Measurements from ENCODE around the gene FIGN.

FIGN gene

DNA sequence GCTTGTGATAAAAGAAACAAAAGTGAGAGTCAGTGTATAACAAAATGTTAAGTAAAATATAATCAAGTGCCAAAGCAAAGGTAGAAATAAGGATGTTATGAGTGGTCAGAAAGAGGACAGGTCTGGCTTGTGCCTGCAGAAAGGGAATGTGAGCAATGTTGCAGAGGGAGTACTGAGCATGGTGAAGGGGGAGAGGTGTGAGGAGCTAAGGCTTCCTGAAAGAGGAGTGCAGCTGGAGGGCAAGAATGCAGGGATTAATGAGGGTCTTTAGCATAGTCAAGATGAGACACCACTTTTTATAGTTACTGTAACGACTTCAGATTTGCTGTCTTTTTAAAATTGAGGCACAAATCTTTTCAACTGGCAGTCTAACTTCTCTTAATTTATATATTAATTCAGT, 22.0 kb upstream of the FIGN start:
- H3K36me3 Mint-ChIP-seq (ENCODE audit: insufficient read depth) = no peaks in the 10 kb centered on the region
- ATAC-seq (replicated peaks; ENCODE audit: extremely low read depth, poor library complexity, severe bottlenecking) (no peak), DNase-seq (ENCODE audit: low spot score in 2 of 2) (no peak)
- no peaks in the 10 kb centered on the region for H3K27me3 Mint-ChIP-seq
- no peak overlapping the region for H3K27ac Mint-ChIP-seq (ENCODE audit: low read depth)
- H3K9me3 Mint-ChIP-seq = peaks cover 6% of the 10 kb centered on the region
- H3K4me3 Mint-ChIP-seq = no peak overlapping the region
- no peaks in the 10 kb centered on the region for H3K4me1 Mint-ChIP-seq

- Mint-ChIP-seq H3K27ac (ENCODE audit: low read depth) (no peak overlapping the region), H3K9me3 (peaks cover 6% of the 10 kb centered on the region), H3K27me3 (no peaks in the 10 kb centered on the region), H3K4me1 (no peaks in the 10 kb centered on the region), H3K36me3 (ENCODE audit: insufficient read depth) (no peaks in the 10 kb centered on the region), H3K4me3 (no peak overlapping the region)
- DNase-seq (ENCODE audit: low spot score in 2 of 2) (no peak), ATAC-seq (replicated peaks; ENCODE audit: extremely low read depth, poor library complexity, severe bottlenecking) (no peak)
Measured at GRCh38 chr2:163756588-163756987, 20.8 kb upstream of the FIGN start.

DNA sequence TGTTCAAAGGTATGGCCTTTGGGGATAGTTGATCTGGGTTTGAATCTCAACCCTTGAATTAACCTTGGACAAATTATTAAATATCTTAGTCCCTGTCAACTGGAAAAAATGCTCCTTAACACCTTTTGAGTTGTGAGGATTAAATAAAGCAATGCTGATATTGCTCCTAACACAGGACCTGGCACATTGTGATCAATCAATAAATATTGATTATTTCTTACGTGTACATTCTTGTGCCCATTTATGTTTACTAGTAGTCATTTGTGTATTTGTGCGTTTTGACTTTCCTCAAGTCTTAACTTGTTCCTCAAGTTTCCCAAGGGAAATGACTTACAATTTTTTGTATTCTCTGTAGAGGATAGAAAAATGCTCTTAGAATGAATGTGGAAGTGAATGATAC, 19.6 kb upstream of the FIGN start:
- DNase-seq (ENCODE audit: low spot score in 2 of 2) (no peak), ATAC-seq (replicated peaks; ENCODE audit: extremely low read depth, poor library complexity, severe bottlenecking) (no peak)
- peaks cover 8% of the 10 kb centered on the region for H3K9me3 Mint-ChIP-seq
- no peak overlapping the region for H3K27ac Mint-ChIP-seq (ENCODE audit: low read depth)
- H3K36me3 Mint-ChIP-seq (ENCODE audit: insufficient read depth) = no peaks in the 10 kb centered on the region
- no peak overlapping the region for H3K4me3 Mint-ChIP-seq
- no peaks in the 10 kb centered on the region for H3K4me1 Mint-ChIP-seq
- no peaks in the 10 kb centered on the region for H3K27me3 Mint-ChIP-seq

DNA sequence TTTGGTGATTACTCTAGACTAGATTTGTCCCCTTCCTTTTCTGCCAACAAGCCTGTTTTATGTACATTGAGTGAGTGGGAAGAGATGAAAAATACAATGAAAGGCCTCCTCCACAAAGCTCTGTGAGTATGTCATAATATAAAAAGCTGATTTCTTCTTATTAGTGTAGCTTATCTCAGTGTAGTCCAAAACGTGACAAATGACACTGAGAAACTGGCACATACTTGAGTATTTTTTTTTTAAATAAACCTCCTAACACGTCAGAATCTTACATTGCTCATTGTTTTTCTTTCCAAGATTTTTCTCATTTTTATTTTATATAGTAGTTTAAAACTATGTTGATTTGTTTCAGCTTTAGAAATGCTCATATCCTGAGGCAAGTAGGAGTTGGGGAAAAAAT, 17.9 kb upstream of the FIGN start:
- Mint-ChIP-seq H3K36me3 (ENCODE audit: insufficient read depth) (no peaks in the 10 kb centered on the region), H3K4me3 (no peak overlapping the region), H3K4me1 (no peaks in the 10 kb centered on the region), H3K27ac (ENCODE audit: low read depth) (no peak overlapping the region), H3K9me3 (peaks cover 16% of the 10 kb centered on the region), H3K27me3 (no peaks in the 10 kb centered on the region)
- DNase-seq (ENCODE audit: low spot score in 2 of 2) = no peak
- ATAC-seq (replicated peaks; ENCODE audit: extremely low read depth, poor library complexity, severe bottlenecking) = no peak

DNA sequence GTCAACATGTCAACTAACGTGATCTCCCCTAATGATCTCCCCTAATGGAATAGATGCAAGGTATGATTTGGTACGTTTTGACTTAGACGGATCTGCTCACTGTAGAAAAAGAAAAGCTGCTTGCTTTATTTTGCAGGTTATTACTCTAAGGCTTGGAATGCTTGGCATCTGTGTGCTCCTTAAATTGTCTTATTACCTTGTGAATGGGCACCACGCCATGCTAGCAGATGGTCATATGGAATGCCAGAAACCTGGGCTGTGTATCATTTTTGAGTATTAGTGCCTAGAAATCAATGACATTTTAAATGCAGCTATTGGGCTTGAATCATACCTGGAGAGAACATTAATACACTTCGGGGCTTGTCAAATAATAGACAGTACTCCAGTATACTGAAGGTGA, 16.5 kb upstream of the FIGN start:
- Mint-ChIP-seq H3K4me3 (no peak overlapping the region), H3K9me3 (peaks cover 9% of the 10 kb centered on the region), H3K4me1 (no peaks in the 10 kb centered on the region), H3K36me3 (ENCODE audit: insufficient read depth) (no peaks in the 10 kb centered on the region), H3K27ac (ENCODE audit: low read depth) (no peak overlapping the region), H3K27me3 (no peaks in the 10 kb centered on the region)
- ATAC-seq (replicated peaks; ENCODE audit: extremely low read depth, poor library complexity, severe bottlenecking) (no peak), DNase-seq (ENCODE audit: low spot score in 2 of 2) (no peak)

- Mint-ChIP-seq H3K36me3 (ENCODE audit: insufficient read depth) (no peaks in the 10 kb centered on the region), H3K9me3 (peaks cover 9% of the 10 kb centered on the region)
- no peak for ATAC-seq (replicated peaks; ENCODE audit: extremely low read depth, poor library complexity, severe bottlenecking)
Measured at GRCh38 chr2:163751696-163752095, 15.9 kb upstream of the FIGN start.

GRCh38 chr2:163748420-163748819, 12.6 kb upstream of the FIGN start:
- Mint-ChIP-seq H3K36me3 (ENCODE audit: insufficient read depth) (no peaks in the 10 kb centered on the region), H3K9me3 (peaks cover 14% of the 10 kb centered on the region), H3K4me1 (no peaks in the 10 kb centered on the region), H3K27me3 (no peaks in the 10 kb centered on the region), H3K4me3 (no peak overlapping the region), H3K27ac (ENCODE audit: low read depth) (no peak overlapping the region)
- DNase-seq (ENCODE audit: low spot score in 2 of 2) = no peak
- ATAC-seq (replicated peaks; ENCODE audit: extremely low read depth, poor library complexity, severe bottlenecking) = no peak

More at GRCh38 chr2:163751696-163752095, 15.9 kb upstream of the FIGN start:
- Mint-ChIP-seq H3K27me3 (no peaks in the 10 kb centered on the region), H3K27ac (ENCODE audit: low read depth) (no peak overlapping the region), H3K4me3 (no peak overlapping the region), H3K4me1 (no peaks in the 10 kb centered on the region)
- no peak for DNase-seq (ENCODE audit: low spot score in 2 of 2)

- Mint-ChIP-seq H3K27me3 (no peaks in the 10 kb centered on the region), H3K4me1 (no peaks in the 10 kb centered on the region), H3K9me3 (peaks cover 11% of the 10 kb centered on the region), H3K4me3 (no peak overlapping the region), H3K36me3 (ENCODE audit: insufficient read depth) (peaks cover 1% of the 10 kb centered on the region), H3K27ac (ENCODE audit: low read depth) (no peak overlapping the region)
- ATAC-seq (replicated peaks; ENCODE audit: extremely low read depth, poor library complexity, severe bottlenecking) (no peak), DNase-seq (ENCODE audit: low spot score in 2 of 2) (no peak)
Measured at GRCh38 chr2:163741435-163741834, 5.6 kb upstream of the FIGN start.

GRCh38 chr2:163737563-163737962, 1.8 kb upstream of the FIGN start:
- no peak overlapping the region for H3K27ac Mint-ChIP-seq (ENCODE audit: low read depth)
- peaks cover 9% of the 10 kb centered on the region for H3K27me3 Mint-ChIP-seq
- H3K9me3 Mint-ChIP-seq = peaks cover 12% of the 10 kb centered on the region
- H3K4me1 Mint-ChIP-seq = no peaks in the 10 kb centered on the region
- H3K4me3 Mint-ChIP-seq = no peak overlapping the region
- no peak for DNase-seq (ENCODE audit: low spot score in 2 of 2)
- no peak for ATAC-seq (replicated peaks; ENCODE audit: extremely low read depth, poor library complexity, severe bottlenecking)
- H3K36me3 Mint-ChIP-seq (ENCODE audit: insufficient read depth) = peaks cover 1% of the 10 kb centered on the region

- Mint-ChIP-seq H3K4me1 (no peaks in the 10 kb centered on the region), H3K4me3 (no peak overlapping the region), H3K27me3 (peaks cover 9% of the 10 kb centered on the region), H3K36me3 (ENCODE audit: insufficient read depth) (peaks cover 1% of the 10 kb centered on the region), H3K27ac (ENCODE audit: low read depth) (no peak overlapping the region), H3K9me3 (peaks cover 12% of the 10 kb centered on the region)
- ATAC-seq (replicated peaks; ENCODE audit: extremely low read depth, poor library complexity, severe bottlenecking) (no peak), DNase-seq (ENCODE audit: low spot score in 2 of 2) (no peak)
Measured at GRCh38 chr2:163737190-163737439, 1.3 kb upstream of the FIGN start.

GRCh38 chr2:163736433-163737189, 803 bp upstream of the FIGN start:
- Mint-ChIP-seq H3K4me3 (no peak overlapping the region), H3K9me3 (peaks cover 16% of the 10 kb centered on the region), H3K4me1 (no peaks in the 10 kb centered on the region), H3K27ac (ENCODE audit: low read depth) (no peak overlapping the region), H3K36me3 (ENCODE audit: insufficient read depth) (peaks cover 1% of the 10 kb centered on the region), H3K27me3 (peaks cover 9% of the 10 kb centered on the region)
- ATAC-seq (replicated peaks; ENCODE audit: extremely low read depth, poor library complexity, severe bottlenecking) = peak; percentile 24
- no peak for DNase-seq (ENCODE audit: low spot score in 2 of 2)

DNA sequence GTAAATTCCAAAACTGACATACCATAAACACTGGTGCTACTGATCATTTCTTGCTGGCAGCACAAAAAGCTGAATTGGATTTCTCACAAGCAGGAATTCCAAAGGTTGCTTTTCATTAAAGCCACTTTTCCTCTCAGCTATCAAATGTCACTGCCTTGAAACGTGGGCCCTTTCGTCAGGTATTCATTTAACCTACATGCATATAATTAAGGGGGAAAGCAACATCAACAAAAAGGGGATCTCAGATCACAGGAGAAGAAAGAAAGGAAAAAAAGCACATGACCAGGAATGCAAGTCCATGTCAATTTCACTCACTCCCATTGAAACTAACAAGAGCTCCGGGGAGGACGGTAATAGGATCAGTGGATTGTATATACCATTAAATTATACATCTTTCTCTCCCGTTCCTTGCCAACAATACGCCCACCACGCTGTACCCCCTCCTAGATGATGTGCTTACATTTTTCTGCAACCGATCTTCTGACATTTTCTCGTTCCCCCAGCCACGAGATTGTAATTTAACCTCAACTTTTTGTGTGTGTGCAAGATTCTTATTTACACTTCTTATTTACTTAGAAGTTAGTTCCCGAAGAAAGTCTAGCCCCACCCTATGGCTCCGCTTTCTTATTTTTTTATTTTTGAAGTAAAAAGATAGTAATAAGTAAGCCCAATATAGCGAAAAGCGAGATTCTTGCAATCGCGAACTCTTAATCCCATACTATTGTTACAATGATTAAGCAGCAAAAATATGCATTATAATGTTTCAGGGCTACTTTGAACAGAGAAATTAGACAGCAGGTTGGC, 725 bp downstream of the FIGN start:
- Mint-ChIP-seq H3K27me3 (peaks cover 9% of the 10 kb centered on the region), H3K4me3 (no peak overlapping the region), H3K36me3 (ENCODE audit: insufficient read depth) (no peaks in the 10 kb centered on the region), H3K4me1 (no peaks in the 10 kb centered on the region), H3K9me3 (peaks cover 10% of the 10 kb centered on the region), H3K27ac (ENCODE audit: low read depth) (no peak overlapping the region)
- no peak for DNase-seq (ENCODE audit: low spot score in 2 of 2)
- ATAC-seq (replicated peaks; ENCODE audit: extremely low read depth, poor library complexity, severe bottlenecking) = no peak

DNA sequence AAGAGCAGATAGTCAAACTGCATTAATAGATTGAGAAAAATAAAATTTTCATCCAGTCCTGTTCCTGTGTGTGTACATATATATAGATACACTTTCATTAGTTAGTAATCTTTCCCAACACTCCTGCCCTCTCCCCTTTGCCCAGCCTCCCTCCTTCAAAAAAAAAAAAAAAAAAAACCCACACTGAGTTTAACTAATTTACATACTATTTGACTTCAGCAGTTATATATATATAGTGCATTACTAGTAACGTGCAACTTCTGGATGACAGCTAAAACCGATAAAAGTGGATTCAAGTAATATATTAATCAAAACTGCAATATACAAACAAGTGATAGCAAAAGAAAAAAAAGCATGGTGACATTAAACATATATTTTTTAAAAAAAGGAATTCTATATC, 1.4 kb downstream of the FIGN start:
- ATAC-seq (replicated peaks; ENCODE audit: extremely low read depth, poor library complexity, severe bottlenecking) (no peak), DNase-seq (ENCODE audit: low spot score in 2 of 2) (no peak)
- no peaks in the 10 kb centered on the region for H3K4me1 Mint-ChIP-seq
- no peak overlapping the region for H3K4me3 Mint-ChIP-seq
- H3K27ac Mint-ChIP-seq (ENCODE audit: low read depth) = no peak overlapping the region
- H3K27me3 Mint-ChIP-seq = peaks cover 9% of the 10 kb centered on the region
- no peaks in the 10 kb centered on the region for H3K36me3 Mint-ChIP-seq (ENCODE audit: insufficient read depth)
- H3K9me3 Mint-ChIP-seq = peaks cover 10% of the 10 kb centered on the region
